Endothelial cell of umbilical vein (primary cell): ENCODE measurements around the gene PGD. TPM values are rescaled to one million over a fixed set of nuclear protein-coding genes. Genes with fewer than 3 reads are reported as not detected.

ENCODE experiments used
- BruUV-seq: library from RNA; stranded (reverse); fragments of 400-500 nt; replicated peaks from 2 replicates; lab custom pipeline; 2021; lab: Mats Ljungman, UMichigan
- CTCF ChIA-PET: fragments of 300-600, 350-600 bp; sonication (Branson Sonifier 250); formaldehyde crosslinking; loops from one replicate; lab custom pipeline; 2021; ENCODE audit warnings: antibody characterized with exemption, inconsistent platforms; lab: Charles Lee
- POLR2A ChIA-PET: fragments of 300-600, 350-600 bp; sonication (Branson Sonifier 250); formaldehyde crosslinking; loops from one replicate; lab custom pipeline; 2021; ENCODE audit warnings: antibody characterized with exemption, inconsistent platforms; lab: Charles Lee
- DNase-seq: peaks from one replicate; pipeline ENCODE4 v3.0.0-alpha.2; 2011; ENCODE audit warnings: low read depth, low spot score
- FAIRE-seq: peaks from 2 replicates; lab custom pipeline; 2011; peaks lifted over from hg19 to GRCh38; lab: Jason Lieb, UNC
- H2AFZ ChIP-seq: 2 replicates; pipeline ENCODE4 v1.6.0; 2012; ENCODE audit warnings: low read depth, low read length, control low read depth, inconsistent platforms
- H3K27ac ChIP-seq: 2 replicates; pipeline ENCODE4 v1.5.1; 2011; ENCODE audit warnings: low read depth, mild to moderate bottlenecking, control low read depth, low read length, moderate library complexity; ENCODE audit not compliant: insufficient read depth
- H3K27me3 ChIP-seq, 2 experiments: 2 replicates each; pipeline versions ENCODE4 v1.6.0 to v1.6.1; 2011; ENCODE audit warnings: low read length in 2 of 2, mixed read lengths in 1 of 2; ENCODE audit not compliant: control insufficient read depth in 2 of 2, insufficient read depth in 2 of 2
- H3K36me3 ChIP-seq, 2 experiments: 2 replicates in 1 of 2; 3 replicates in 1 of 2; pipeline ENCODE4 v1.5.1; 2011; ENCODE audit warnings: low read length in 2 of 2, mild to moderate bottlenecking in 1 of 2, moderate library complexity in 1 of 2; ENCODE audit not compliant: control insufficient read depth in 2 of 2, insufficient read depth in 2 of 2; ENCODE audit errors: extremely low read depth in 1 of 2
- H3K4me1 ChIP-seq: 3 replicates; pipeline ENCODE4 v1.5.1; 2011; ENCODE audit warnings: mild to moderate bottlenecking, low read length; ENCODE audit not compliant: control insufficient read depth, insufficient read depth; ENCODE audit errors: extremely low read depth
- H3K4me2 ChIP-seq: 2 replicates; pipeline ENCODE4 v1.6.1; 2011; ENCODE audit warnings: low read length, control low read depth, mixed read lengths; ENCODE audit not compliant: insufficient read depth
- H3K4me3 ChIP-seq, 3 experiments: fragments of 200-600 bp in 1 of 3; sonication (generic), shearing (Covaris generic) in 1 of 3; replicated peaks in 1 of 3; 2 replicates each; pipeline ENCODE4 v1.5.1; 2011 to 2016; ENCODE audit warnings: control low read depth in 3 of 3, low read length in 3 of 3, mild to moderate bottlenecking in 2 of 3, inconsistent platforms in 1 of 3, low read depth in 1 of 3, moderate library complexity in 1 of 3; ENCODE audit not compliant: insufficient read depth in 1 of 3
- H3K79me2 ChIP-seq: 2 replicates; pipeline ENCODE4 v1.6.0; 2012; ENCODE audit warnings: low read length, inconsistent platforms; ENCODE audit not compliant: control insufficient read depth, insufficient read depth
- H3K9ac ChIP-seq: replicated peaks from 2 replicates; pipeline ENCODE3; 2011; ENCODE audit warnings: low read length, control low read depth; ENCODE audit not compliant: insufficient read depth; ENCODE audit errors: extremely low read depth
- H3K9me1 ChIP-seq: replicated peaks from 3 replicates; pipeline ENCODE4 v1.6.0; 2011; ENCODE audit warnings: mild to moderate bottlenecking, low read length; ENCODE audit not compliant: control insufficient read depth, insufficient read depth; ENCODE audit errors: extremely low read depth
- H3K9me3 ChIP-seq: replicated peaks from 2 replicates; pipeline ENCODE4 v1.5.1; 2012; ENCODE audit warnings: low read length, inconsistent platforms; ENCODE audit not compliant: control insufficient read depth, insufficient read depth
- H4K20me1 ChIP-seq: replicated peaks from 2 replicates; pipeline ENCODE3; 2011; ENCODE audit warnings: mild to moderate bottlenecking, low read length; ENCODE audit not compliant: control insufficient read depth, insufficient read depth; ENCODE audit errors: extremely low read depth
- EZH2 ChIP-seq: IDR thresholded peaks from 2 replicates; pipeline ENCODE4 v1.6.1; 2012; ENCODE audit warnings: borderline replicate concordance, low read depth, mild to moderate bottlenecking, moderate library complexity, low read length, inconsistent platforms; ENCODE audit not compliant: severe bottlenecking
- FOS ChIP-seq: IDR thresholded peaks from 2 replicates; pipeline ENCODE4 v1.6.1; 2011; ENCODE audit warnings: mild to moderate bottlenecking, low read length, moderate library complexity, borderline replicate concordance; ENCODE audit not compliant: insufficient read depth
- GATA2 ChIP-seq: IDR thresholded peaks from 2 replicates; pipeline ENCODE4 v1.7.0; 2011; ENCODE audit warnings: low read depth, mild to moderate bottlenecking, moderate library complexity, mixed read lengths, low read length; ENCODE audit not compliant: insufficient read length, insufficient read depth
- JUN ChIP-seq: IDR thresholded peaks from 2 replicates; pipeline ENCODE4 v1.6.1; 2011; ENCODE audit warnings: borderline replicate concordance, low read depth; ENCODE audit not compliant: insufficient read length, insufficient read depth
- MYC ChIP-seq: IDR thresholded peaks from one replicate; pipeline ENCODE4 v1.6.1; 2011; ENCODE audit warnings: mild to moderate bottlenecking, low read depth, low read length
- POLR2A ChIP-seq: IDR thresholded peaks from 2 replicates; pipeline ENCODE4 v1.6.1; 2012; ENCODE audit warnings: low read depth, mild to moderate bottlenecking, control low read depth, low read length
- POLR2AphosphoS5 ChIP-seq: IDR thresholded peaks from 2 replicates; pipeline ENCODE4 v1.6.1; 2012; ENCODE audit warnings: low read depth, mild to moderate bottlenecking, control low read depth, low read length, moderate library complexity; ENCODE audit not compliant: insufficient read depth
- dilution Hi-C: fragments of 300-500 bp; cut with MboI; formaldehyde crosslinking; loops from one replicate; pipeline ENCODE4 v1.15.0; 2019; ENCODE audit warnings: low sequenced_read_pairs; ENCODE audit not compliant: extremely low pct_ligation_motif_present
- intact Hi-C: fragments of 100-400 bp; cut with micrococcal nuclease; formaldehyde crosslinking; loops from one replicate; pipeline ENCODE4 v1.10.0; 2022
- polyA plus RNA-seq, 4 experiments: library from polyadenylated mRNA; depleted of rRNA in 3 of 4; stranded (reverse) in 3 of 4; unstranded in 1 of 4; fragments of >200 nt; gene quantifications; 2 replicates each; pipeline versions ENCODE4 v1.2.1 to v1.2.3, GENCODE V29; 2011 to 2012; ENCODE audit warnings: missing spikeins in 1 of 4
- total RNA-seq: library from RNA; stranded (reverse); gene quantifications from 2 replicates; pipeline ENCODE4 v1.2.3, GENCODE V29; 2021
- TF ChIP-seq, protein P1 (sequence below): IDR thresholded peaks from 2 replicates; pipeline ENCODE4 v1.6.1; 2011; ENCODE audit not compliant: insufficient read depth, insufficient read length
- TF ChIP-seq, protein P2 (sequence below), 2 donors: IDR thresholded peaks; 1 replicate in 1 of 2; 2 replicates in 1 of 2; pipeline ENCODE4 v1.5.1; 2011; ENCODE audit warnings: low read length in 2 of 2, mild to moderate bottlenecking in 2 of 2, moderate library complexity in 2 of 2, control low read depth in 1 of 2, inconsistent platforms in 1 of 2, low read depth in 1 of 2; ENCODE audit not compliant: insufficient read depth in 1 of 2; ENCODE audit errors: extremely low read depth in 1 of 2

The PGD gene
- total and polyA plus RNA-seq, 2 donors (not counting 3 experiments of a cell fraction or from before 2014, with no cell fraction given), result 196 to 303 TPM

- Histone ChIP-seq H3K9ac (no peak overlapping the region), H4K20me1 (no peaks in the 10 kb centered on the region), H3K27ac (no peak overlapping the region), H3K27me3 (no peaks in the 10 kb centered on the region), H3K79me2 (no peaks in the 10 kb centered on the region), H3K9me1 (no peaks in the 10 kb centered on the region), H3K36me3 (no peaks in the 10 kb centered on the region), H3K4me3 (no peak overlapping the region), H3K4me1 (no peaks in the 10 kb centered on the region), H3K4me2 (no peak overlapping the region), H3K9me3 (no peaks in the 10 kb centered on the region), H2AFZ (no peak overlapping the region)
- DNase-seq, result no peak
- FAIRE-seq, result no peak
- ChIA-PET CTCF (no interaction called here), POLR2A (no interaction called here)
- intact Hi-C loops (no loop called here), dilution Hi-C loops (no loop called here)
- BruUV-seq, result no TSS peak
- TF ChIP-seq EZH2 (no peak), POLR2AphosphoS5 (no peak), GATA2 (no peak), JUN (no peak), POLR2A (no peak), MYC (no peak), FOS (no peak)
- TF ChIP-seq, protein P1, sequence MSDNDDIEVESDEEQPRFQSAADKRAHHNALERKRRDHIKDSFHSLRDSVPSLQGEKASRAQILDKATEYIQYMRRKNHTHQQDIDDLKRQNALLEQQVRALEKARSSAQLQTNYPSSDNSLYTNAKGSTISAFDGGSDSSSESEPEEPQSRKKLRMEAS, result no peak
- TF ChIP-seq, protein P2, sequence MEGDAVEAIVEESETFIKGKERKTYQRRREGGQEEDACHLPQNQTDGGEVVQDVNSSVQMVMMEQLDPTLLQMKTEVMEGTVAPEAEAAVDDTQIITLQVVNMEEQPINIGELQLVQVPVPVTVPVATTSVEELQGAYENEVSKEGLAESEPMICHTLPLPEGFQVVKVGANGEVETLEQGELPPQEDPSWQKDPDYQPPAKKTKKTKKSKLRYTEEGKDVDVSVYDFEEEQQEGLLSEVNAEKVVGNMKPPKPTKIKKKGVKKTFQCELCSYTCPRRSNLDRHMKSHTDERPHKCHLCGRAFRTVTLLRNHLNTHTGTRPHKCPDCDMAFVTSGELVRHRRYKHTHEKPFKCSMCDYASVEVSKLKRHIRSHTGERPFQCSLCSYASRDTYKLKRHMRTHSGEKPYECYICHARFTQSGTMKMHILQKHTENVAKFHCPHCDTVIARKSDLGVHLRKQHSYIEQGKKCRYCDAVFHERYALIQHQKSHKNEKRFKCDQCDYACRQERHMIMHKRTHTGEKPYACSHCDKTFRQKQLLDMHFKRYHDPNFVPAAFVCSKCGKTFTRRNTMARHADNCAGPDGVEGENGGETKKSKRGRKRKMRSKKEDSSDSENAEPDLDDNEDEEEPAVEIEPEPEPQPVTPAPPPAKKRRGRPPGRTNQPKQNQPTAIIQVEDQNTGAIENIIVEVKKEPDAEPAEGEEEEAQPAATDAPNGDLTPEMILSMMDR (IDR thresholded peaks at IDR 0.05; ENCODE audit: extremely low read depth in 1 of 2, insufficient read depth in 1 of 2, low read depth in 1 of 2, low read length in 2 of 2), result no peak
These were observed 41.4 kb downstream of the PGD start for GRCh38 chr1:10440305-10440704.
